ENCODE measurements around the gene ACRBP. TPM values are rescaled to one million over a fixed set of nuclear protein-coding genes. Genes with fewer than 3 reads are reported as not detected.

Gene ACRBP
- total and polyA plus RNA-seq, 4 donors = 0.39 to 1.5 (median 0.65) TPM

GRCh38 chr12:6692888-6693287 lies 45.7 kb upstream of the ACRBP start (continued):
- TF ChIP-seq ATF3 (IDR thresholded peaks at IDR 0.05) = no peak
- TF ChIP-seq HNF4G (IDR thresholded peaks at IDR 0.05) = no peak

GRCh38 chr12:6691473-6691872 lies 44.2 kb upstream of the ACRBP start:
- Histone ChIP-seq H3K27ac (ENCODE audit: low read depth in 1 of 2, low read length in 2 of 2) (no peak overlapping the region), H3K9me3 (ENCODE audit: control insufficient read depth in 4 of 4, low read length in 3 of 4) (no peaks in the 10 kb centered on the region), H3K9ac (ENCODE audit: low read depth in 1 of 2, low read length in 2 of 2) (no peak overlapping the region), H3K36me3 (ENCODE audit: control insufficient read depth in 4 of 4, insufficient read depth in 3 of 4, low read depth in 1 of 4, low read length in 3 of 4) (no peaks in the 10 kb centered on the region), H3K27me3 (ENCODE audit: control insufficient read depth in 4 of 4, insufficient read depth in 4 of 4, low read length in 3 of 4) (no peaks in the 10 kb centered on the region), H3K4me3 (ENCODE audit: low read depth in 1 of 3, low read length in 3 of 3) (no peak overlapping the region), H3K4me1 (ENCODE audit: control insufficient read depth in 4 of 4, insufficient read depth in 4 of 4, low read length in 3 of 4) (peaks cover 4 to 27% (median 22%) of the 10 kb centered on the region in 4 donors)
- DNase-seq (ENCODE audit: low spot score) = no peak
- WGBS = 92% methylated on average over 4 of the region's 4 CpGs
- no peak for TF ChIP-seq HNF4A (conservative IDR thresholded peaks at IDR 0.05)
- no peak for TF ChIP-seq GABPA (IDR thresholded peaks at IDR 0.05 in 1 of 2, conservative IDR thresholded peaks at IDR 0.05 in 1 of 2)
- no peak for TF ChIP-seq JUND (IDR thresholded peaks at IDR 0.05)
- TF ChIP-seq RXRA (IDR thresholded peaks at IDR 0.05) = no peak
- no peak for TF ChIP-seq FOXA1 (IDR thresholded peaks at IDR 0.05)
- no peak for TF ChIP-seq ZBTB33 (IDR thresholded peaks at IDR 0.05)
- no peak for TF ChIP-seq TAF1 (conservative IDR thresholded peaks at IDR 0.05)
- TF ChIP-seq NR2F2 (IDR thresholded peaks at IDR 0.05) = no peak
- no peak for TF ChIP-seq HNF4G (IDR thresholded peaks at IDR 0.05)
- TF ChIP-seq EGR1 (IDR thresholded peaks at IDR 0.05; ENCODE audit: low read depth in 2 of 2) = no peak
- TF ChIP-seq YY1 (IDR thresholded peaks at IDR 0.05) = no peak

GRCh38 chr12:6688999-6689882 lies 42.0 kb upstream of the ACRBP start, which contains the start of gene ZNF384:
Gene ZNF384, minus strand, starts transcription at chr12:6689375. Its CDS starts 9,855 bp downstream, at chr12:6679520.
- Histone ChIP-seq H3K9ac (ENCODE audit: low read depth in 1 of 2, low read length in 2 of 2) (peak within 1 kb of the TSS; percentile 34 to 73), H3K27ac (ENCODE audit: low read depth in 1 of 2, low read length in 2 of 2) (peak within 1 kb of the TSS; percentile 97), H3K36me3 (ENCODE audit: control insufficient read depth in 4 of 4, insufficient read depth in 3 of 4, low read depth in 1 of 4, low read length in 3 of 4) (peaks cover 1 to 6% (median 4%) of the 10 kb centered on the region in 4 donors), H3K4me3 (ENCODE audit: low read depth in 1 of 3, low read length in 3 of 3) (peak within 1 kb of the TSS; percentile 78 to 99 (median 97)), H3K27me3 (ENCODE audit: control insufficient read depth in 4 of 4, insufficient read depth in 4 of 4, low read length in 3 of 4) (no peaks in the 10 kb centered on the region), H3K4me1 (ENCODE audit: control insufficient read depth in 4 of 4, insufficient read depth in 4 of 4, low read length in 3 of 4) (peaks cover 4 to 28% (median 24%) of the 10 kb centered on the region in 4 donors), H3K9me3 (ENCODE audit: control insufficient read depth in 4 of 4, low read length in 3 of 4) (no peaks in the 10 kb centered on the region)
- peak; percentile 91 for DNase-seq (ENCODE audit: low spot score)
- 1% methylated on average over 72 of the region's 72 CpGs for WGBS
- peak; percentile 98 to 100 for TF ChIP-seq EGR1 (IDR thresholded peaks at IDR 0.05; ENCODE audit: low read depth in 2 of 2)
- peak; percentile 90 for TF ChIP-seq YY1 (IDR thresholded peaks at IDR 0.05)
- peak; percentile 74 to 87 for TF ChIP-seq RXRA (IDR thresholded peaks at IDR 0.05)
- peak; percentile 94 for TF ChIP-seq ZBTB33 (IDR thresholded peaks at IDR 0.05)
- no peak for TF ChIP-seq TAF1 (conservative IDR thresholded peaks at IDR 0.05)
- TF ChIP-seq HNF4G (IDR thresholded peaks at IDR 0.05) = no peak
- TF ChIP-seq SP1 (IDR thresholded peaks at IDR 0.05) = peak; percentile 89
- peak; percentile 81 for TF ChIP-seq NR2F2 (IDR thresholded peaks at IDR 0.05)
- peak; percentile 53 to 67 for TF ChIP-seq JUND (IDR thresholded peaks at IDR 0.05)
- peak; percentile 100 for TF ChIP-seq MAX (IDR thresholded peaks at IDR 0.05)
- TF ChIP-seq FOXA1 (IDR thresholded peaks at IDR 0.05) = peak; percentile 60
- peak; percentile 67 for TF ChIP-seq ATF3 (IDR thresholded peaks at IDR 0.05)
- TF ChIP-seq RAD21 (IDR thresholded peaks at IDR 0.05) = peak; percentile 39 to 51
- peak; percentile 41 for TF ChIP-seq FOXA2 (IDR thresholded peaks at IDR 0.05)
- peak; percentile 65 for TF ChIP-seq REST (IDR thresholded peaks at IDR 0.05)
- peak; percentile 39 for TF ChIP-seq CTCF (IDR thresholded peaks at IDR 0.05; ENCODE audit: low read depth, low read length, missing input control)
